AG09319 (cell line): ENCODE results near the gene SERPINB12.

Experiments
- DNase-seq: peaks from one replicate; pipeline ENCODE4 v3.0.0-alpha.2; 2010; ENCODE audit warnings: low read depth; ENCODE audit errors: extremely low read depth
- CTCF ChIP-seq: IDR thresholded peaks from 2 replicates; pipeline ENCODE4 v1.5.1; 2011; ENCODE audit warnings: low read depth, mild to moderate bottlenecking, inconsistent platforms, low read length, moderate library complexity

The SERPINB12 gene

GRCh38 chr18:63550068-63550467 lies 7.9 kb downstream of the SERPINB12 start:
- DNase-seq, result no peak
- TF ChIP-seq CTCF, result no peak

GRCh38 chr18:63551769-63552168 lies 9.6 kb downstream of the SERPINB12 start:
- no peak for DNase-seq
- no peak for TF ChIP-seq CTCF

GRCh38 chr18:63552581-63552980 lies 10.4 kb downstream of the SERPINB12 start:
- DNase-seq, result no peak
- TF ChIP-seq CTCF, result no peak

- peak; percentile 12 for DNase-seq
- no peak for TF ChIP-seq CTCF
Measured at GRCh38 chr18:63553081-63553480, 10.9 kb downstream of the SERPINB12 start.

- no peak for TF ChIP-seq CTCF
Measured at GRCh38 chr18:63559567-63560491, 17.7 kb downstream of the SERPINB12 start.

GRCh38 chr18:63562284-63562683 lies 20.1 kb downstream of the SERPINB12 start:
- no peak for TF ChIP-seq CTCF

More at GRCh38 chr18:63559567-63560491, 17.7 kb downstream of the SERPINB12 start:
- no peak for DNase-seq

GRCh38 chr18:63564021-63564420 lies 21.9 kb downstream of the SERPINB12 start:
- DNase-seq, result no peak
- TF ChIP-seq CTCF, result no peak

More at GRCh38 chr18:63562284-63562683, 20.1 kb downstream of the SERPINB12 start:
- DNase-seq, result no peak
